GM12878 (cell line): ENCODE results near the gene NHEJ1. TPM values are rescaled to one million over a fixed set of nuclear protein-coding genes. Genes with fewer than 3 reads are reported as not detected.

Experiments
- ATAC-seq: fragments of 200-7000 bp; cut with Tn5 transposase; 3 replicates; pipeline ENCODE4 v1.9.1; 2020; ENCODE audit warnings: mild to moderate bottlenecking, moderate library complexity
- BruUV-seq: library from RNA; stranded (reverse); fragments of 400-500 nt; replicated peaks from 2 replicates; lab custom pipeline; 2021; lab: Mats Ljungman, UMichigan
- CTCF ChIA-PET: fragments of 300-600 bp; sonication (Branson Sonifier 250); formaldehyde crosslinking; extraction: SDS; loops from one replicate; lab custom pipeline; 2021; ENCODE audit warnings: inconsistent platforms; lab: Yijun Ruan, JAX
- POLR2A ChIA-PET: fragments of 350-600 bp; formaldehyde crosslinking; extraction: SDS; loops from one replicate; lab custom pipeline; 2021; ENCODE audit warnings: inconsistent platforms; lab: Charles Lee
- RAD21 ChIA-PET: fragments of 300-600 bp; sonication (Branson Sonifier 250); formaldehyde crosslinking; loops from one replicate; lab custom pipeline; 2023; ENCODE audit warnings: antibody characterized with exemption; ENCODE audit not compliant: unreplicated experiment; lab: Charles Lee
- SMC1A ChIA-PET: fragments of 300-600 bp; sonication (Branson Sonifier 250); formaldehyde crosslinking; loops from one replicate; lab custom pipeline; 2023; ENCODE audit not compliant: unreplicated experiment, uncharacterized antibody; lab: Charles Lee
- DNase-seq: peaks from one replicate; pipeline ENCODE4 v3.0.0-alpha.2; 2011; ENCODE audit warnings: low read depth, low spot score
- FAIRE-seq: peaks from 3 replicates; lab custom pipeline; 2011; peaks lifted over from hg19 to GRCh38; lab: Jason Lieb, UNC
- H2AFZ ChIP-seq: 2 replicates; pipeline ENCODE4 v1.6.0; 2011; ENCODE audit warnings: low read depth, low read length, control low read depth; ENCODE audit not compliant: control insufficient read depth
- H3K27ac ChIP-seq: 2 replicates; pipeline ENCODE4 v1.5.1; 2011; ENCODE audit warnings: control low read depth; ENCODE audit not compliant: control insufficient read depth, insufficient read depth
- H3K27me3 ChIP-seq, 2 experiments: replicated peaks in 1 of 2; 2 replicates each; pipeline versions ENCODE4 v1.6.0 to v1.6.1; 2011; ENCODE audit warnings: low read length in 1 of 2; ENCODE audit not compliant: control insufficient read depth in 2 of 2, insufficient read depth in 2 of 2
- H3K36me3 ChIP-seq, 2 experiments: 2 replicates each; pipeline ENCODE4 v1.5.1; 2011; ENCODE audit warnings: low read length in 1 of 2; ENCODE audit not compliant: control insufficient read depth in 2 of 2, insufficient read depth in 2 of 2
- H3K4me1 ChIP-seq: 2 replicates; pipeline ENCODE4 v1.6.1; 2011; ENCODE audit warnings: mild to moderate bottlenecking, low read length, moderate library complexity, mixed read lengths; ENCODE audit not compliant: control insufficient read depth, insufficient read depth
- H3K4me2 ChIP-seq: 2 replicates; pipeline ENCODE4 v1.6.0; 2011; ENCODE audit warnings: control low read depth; ENCODE audit not compliant: control insufficient read depth, insufficient read depth
- H3K4me3 ChIP-seq: fragments of 200-600 bp; sonication (generic); 2 replicates; pipeline ENCODE4 v1.5.1; 2016
- H3K79me2 ChIP-seq: 2 replicates; pipeline ENCODE4 v1.6.0; 2011; ENCODE audit warnings: low read length; ENCODE audit not compliant: control insufficient read depth, insufficient read depth
- H3K9ac ChIP-seq: 2 replicates; pipeline ENCODE4 v1.8.0; 2011; ENCODE audit warnings: low read length, control low read depth, mixed read lengths; ENCODE audit not compliant: control insufficient read depth, insufficient read depth
- H3K9me3 ChIP-seq: replicated peaks from 3 replicates; pipeline ENCODE4 v1.5.1; 2011; ENCODE audit warnings: mild to moderate bottlenecking, low read length; ENCODE audit not compliant: control insufficient read depth, insufficient read depth
- H4K20me1 ChIP-seq: 2 replicates; pipeline ENCODE4 v1.6.0; 2011; ENCODE audit not compliant: control insufficient read depth, insufficient read depth
- CREM ChIP-seq: IDR thresholded peaks from 2 replicates; pipeline ENCODE4 v1.6.1; 2014; ENCODE audit warnings: antibody characterized with exemption, low read depth
- JUND ChIP-seq: IDR thresholded peaks from 2 replicates; pipeline ENCODE4 v1.6.1; 2012; ENCODE audit warnings: low read depth, mild to moderate bottlenecking, low read length, improper control_type of control experiment, moderate library complexity
- MTA2 ChIP-seq: fragments of 450-650 bp; IDR thresholded peaks from 2 replicates; pipeline ENCODE4 v1.6.1; 2016; ENCODE audit warnings: low read depth, mild to moderate bottlenecking, moderate library complexity
- MYB ChIP-seq: fragments of 150-350 bp; IDR thresholded peaks from 2 replicates; pipeline ENCODE4 v1.6.1; 2014; ENCODE audit warnings: mild to moderate bottlenecking, low read depth, low read length, borderline replicate concordance
- SMC3 ChIP-seq: IDR thresholded peaks from 2 replicates; pipeline ENCODE4 v1.6.1; 2011; ENCODE audit warnings: low read length, improper control_type of control experiment, borderline replicate concordance
- TAF1 ChIP-seq: IDR thresholded peaks from 2 replicates; pipeline ENCODE4 v1.6.1; 2011; ENCODE audit warnings: mild to moderate bottlenecking, low read depth, low read length, borderline replicate concordance
- WRNIP1 ChIP-seq: IDR thresholded peaks from 2 replicates; pipeline ENCODE4 v1.6.1; 2011; ENCODE audit warnings: low read depth, low read length, improper control_type of control experiment, borderline replicate concordance
- ZNF384 ChIP-seq: IDR thresholded peaks from 2 replicates; pipeline ENCODE4 v1.6.1; 2012; ENCODE audit warnings: low read depth, mild to moderate bottlenecking, low read length, improper control_type of control experiment, borderline replicate concordance
- WGBS: methylation state at CpG from one replicate; pipeline ENCODE4 v1.1.6; 2016; ENCODE audit warnings: low lambda C conversion rate; ENCODE audit not compliant: insufficient replicate concordance, insufficient coverage; ENCODE audit errors: missing lambda C conversion rate; 5-methylcytosine and 5-hydroxymethylcytosine counted together
- in situ Hi-C: fragments of 300-500 bp; cut with MboI; formaldehyde crosslinking; loops from 9 replicates; pipeline ENCODE4 v1.14.3; 2018; ENCODE audit warnings: mixed read lengths
- intact Hi-C: fragments of 100-400 bp; cut with micrococcal nuclease; formaldehyde crosslinking; loops from one replicate; pipeline ENCODE4 v1.14.2; 2022; ENCODE audit not compliant: unreplicated experiment
- polyA plus RNA-seq, 11 experiments: library from polyadenylated mRNA; depleted of rRNA in 4 of 11; unstranded in 6 of 11; stranded (reverse) in 5 of 11; fragments of >200 nt; fragmentation: Nextera tagmentation in 4 of 11; fragmentation: Illumina TruSeq in 1 of 11; extraction: Ambion mirVana in 4 of 11; extraction: Trizol in 1 of 11; gene quantifications; 1 replicate in 1 of 11; 2 replicates in 10 of 11; pipeline versions ENCODE4 v1.2.1 to v1.2.3, GENCODE V29; 2011 to 2016; ENCODE audit warnings: inconsistent platforms in 2 of 11, missing spikeins in 2 of 11, low read depth in 1 of 11
- total RNA-seq, 4 experiments: library from RNA; depleted of rRNA in 3 of 4; stranded (reverse); fragments of >200 nt in 3 of 4; fragmentation: Illumina TruSeq in 1 of 4; extraction: Trizol in 1 of 4; gene quantifications; 2 replicates each; pipeline versions ENCODE4 v1.2.1 to v1.2.3, GENCODE V29; 2013 to 2021
- TF ChIP-seq, protein P1 (sequence below): fragments of 450-650 bp; IDR thresholded peaks from 2 replicates; pipeline ENCODE4 v1.6.1; 2017; ENCODE audit warnings: borderline replicate concordance
- TF ChIP-seq, protein P2 (sequence below): IDR thresholded peaks from 2 replicates; pipeline ENCODE4 v1.6.1; 2012; ENCODE audit warnings: improper control_type of control experiment, low read depth, low read length; ENCODE audit not compliant: insufficient replicate concordance
- TF ChIP-seq, protein P3 (sequence below): IDR thresholded peaks from 2 replicates; pipeline ENCODE4 v1.6.1; 2011; ENCODE audit warnings: borderline replicate concordance, low read depth, mild to moderate bottlenecking, moderate library complexity, low read length; ENCODE audit not compliant: insufficient read depth, poor library complexity, severe bottlenecking

NHEJ1 gene
- total and polyA plus RNA-seq, 10 of the 15 experiments (the other 5 are each of a cell fraction or from before 2014, with no cell fraction given): 11.8 to 20.2 (median 17.0) TPM

DNA sequence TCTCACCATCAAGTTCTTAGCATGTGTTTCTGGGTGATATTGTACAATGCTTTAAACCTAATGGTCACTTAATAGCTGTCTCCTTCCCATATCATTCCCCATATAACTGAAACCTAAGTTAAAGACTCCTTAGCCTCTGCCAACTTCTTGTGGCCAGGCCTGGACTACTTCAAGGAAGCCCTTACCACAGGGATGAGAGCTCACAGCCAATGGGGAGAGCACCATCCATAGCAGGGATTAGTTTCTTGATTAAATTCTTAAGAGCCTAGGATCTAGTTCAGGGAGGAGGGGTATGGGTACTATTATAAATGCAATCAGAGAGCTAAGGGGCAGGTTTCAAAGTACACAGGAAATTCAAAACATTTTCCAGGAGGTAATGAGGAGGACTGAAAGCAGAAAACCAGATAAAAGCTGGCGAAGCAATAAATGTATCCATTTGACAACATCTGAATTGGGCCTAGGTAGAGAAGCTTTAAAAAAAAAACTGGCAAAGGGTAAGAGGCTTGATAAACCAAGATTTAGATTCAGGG lies 65.1 kb downstream of the NHEJ1 start:
- FAIRE-seq (no peak), DNase-seq (no peak), ATAC-seq (no peak)
- H3K4me2 ChIP-seq: no peak overlapping the region
- intact Hi-C loops (no loop called here), in situ Hi-C loops (no loop called here)
- no peaks in the 10 kb centered on the region for H3K36me3 ChIP-seq
- no peaks in the 10 kb centered on the region for H3K4me1 ChIP-seq
- no peak overlapping the region for H3K9ac ChIP-seq
- no TSS peak for BruUV-seq
- no peak overlapping the region for H3K27ac ChIP-seq
- no peaks in the 10 kb centered on the region for H3K9me3 ChIP-seq
- H3K27me3 ChIP-seq: no peaks in the 10 kb centered on the region
- H2AFZ ChIP-seq: no peak overlapping the region
- H3K79me2 ChIP-seq: no peaks in the 10 kb centered on the region
- TF ChIP-seq ZNF384 (no peak), CREM (no peak), SMC3 (no peak), MTA2 (no peak), MYB (no peak), JUND (no peak), WRNIP1 (no peak), TAF1 (no peak)
- TF ChIP-seq, protein P1, sequence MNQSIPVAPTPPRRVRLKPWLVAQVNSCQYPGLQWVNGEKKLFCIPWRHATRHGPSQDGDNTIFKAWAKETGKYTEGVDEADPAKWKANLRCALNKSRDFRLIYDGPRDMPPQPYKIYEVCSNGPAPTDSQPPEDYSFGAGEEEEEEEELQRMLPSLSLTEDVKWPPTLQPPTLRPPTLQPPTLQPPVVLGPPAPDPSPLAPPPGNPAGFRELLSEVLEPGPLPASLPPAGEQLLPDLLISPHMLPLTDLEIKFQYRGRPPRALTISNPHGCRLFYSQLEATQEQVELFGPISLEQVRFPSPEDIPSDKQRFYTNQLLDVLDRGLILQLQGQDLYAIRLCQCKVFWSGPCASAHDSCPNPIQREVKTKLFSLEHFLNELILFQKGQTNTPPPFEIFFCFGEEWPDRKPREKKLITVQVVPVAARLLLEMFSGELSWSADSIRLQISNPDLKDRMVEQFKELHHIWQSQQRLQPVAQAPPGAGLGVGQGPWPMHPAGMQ: no peak
- TF ChIP-seq, protein P2, sequence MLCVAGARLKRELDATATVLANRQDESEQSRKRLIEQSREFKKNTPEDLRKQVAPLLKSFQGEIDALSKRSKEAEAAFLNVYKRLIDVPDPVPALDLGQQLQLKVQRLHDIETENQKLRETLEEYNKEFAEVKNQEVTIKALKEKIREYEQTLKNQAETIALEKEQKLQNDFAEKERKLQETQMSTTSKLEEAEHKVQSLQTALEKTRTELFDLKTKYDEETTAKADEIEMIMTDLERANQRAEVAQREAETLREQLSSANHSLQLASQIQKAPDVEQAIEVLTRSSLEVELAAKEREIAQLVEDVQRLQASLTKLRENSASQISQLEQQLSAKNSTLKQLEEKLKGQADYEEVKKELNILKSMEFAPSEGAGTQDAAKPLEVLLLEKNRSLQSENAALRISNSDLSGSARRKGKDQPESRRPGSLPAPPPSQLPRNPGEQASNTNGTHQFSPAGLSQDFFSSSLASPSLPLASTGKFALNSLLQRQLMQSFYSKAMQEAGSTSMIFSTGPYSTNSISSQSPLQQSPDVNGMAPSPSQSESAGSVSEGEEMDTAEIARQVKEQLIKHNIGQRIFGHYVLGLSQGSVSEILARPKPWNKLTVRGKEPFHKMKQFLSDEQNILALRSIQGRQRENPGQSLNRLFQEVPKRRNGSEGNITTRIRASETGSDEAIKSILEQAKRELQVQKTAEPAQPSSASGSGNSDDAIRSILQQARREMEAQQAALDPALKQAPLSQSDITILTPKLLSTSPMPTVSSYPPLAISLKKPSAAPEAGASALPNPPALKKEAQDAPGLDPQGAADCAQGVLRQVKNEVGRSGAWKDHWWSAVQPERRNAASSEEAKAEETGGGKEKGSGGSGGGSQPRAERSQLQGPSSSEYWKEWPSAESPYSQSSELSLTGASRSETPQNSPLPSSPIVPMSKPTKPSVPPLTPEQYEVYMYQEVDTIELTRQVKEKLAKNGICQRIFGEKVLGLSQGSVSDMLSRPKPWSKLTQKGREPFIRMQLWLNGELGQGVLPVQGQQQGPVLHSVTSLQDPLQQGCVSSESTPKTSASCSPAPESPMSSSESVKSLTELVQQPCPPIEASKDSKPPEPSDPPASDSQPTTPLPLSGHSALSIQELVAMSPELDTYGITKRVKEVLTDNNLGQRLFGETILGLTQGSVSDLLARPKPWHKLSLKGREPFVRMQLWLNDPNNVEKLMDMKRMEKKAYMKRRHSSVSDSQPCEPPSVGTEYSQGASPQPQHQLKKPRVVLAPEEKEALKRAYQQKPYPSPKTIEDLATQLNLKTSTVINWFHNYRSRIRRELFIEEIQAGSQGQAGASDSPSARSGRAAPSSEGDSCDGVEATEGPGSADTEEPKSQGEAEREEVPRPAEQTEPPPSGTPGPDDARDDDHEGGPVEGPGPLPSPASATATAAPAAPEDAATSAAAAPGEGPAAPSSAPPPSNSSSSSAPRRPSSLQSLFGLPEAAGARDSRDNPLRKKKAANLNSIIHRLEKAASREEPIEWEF: no peak
- TF ChIP-seq, protein P3, sequence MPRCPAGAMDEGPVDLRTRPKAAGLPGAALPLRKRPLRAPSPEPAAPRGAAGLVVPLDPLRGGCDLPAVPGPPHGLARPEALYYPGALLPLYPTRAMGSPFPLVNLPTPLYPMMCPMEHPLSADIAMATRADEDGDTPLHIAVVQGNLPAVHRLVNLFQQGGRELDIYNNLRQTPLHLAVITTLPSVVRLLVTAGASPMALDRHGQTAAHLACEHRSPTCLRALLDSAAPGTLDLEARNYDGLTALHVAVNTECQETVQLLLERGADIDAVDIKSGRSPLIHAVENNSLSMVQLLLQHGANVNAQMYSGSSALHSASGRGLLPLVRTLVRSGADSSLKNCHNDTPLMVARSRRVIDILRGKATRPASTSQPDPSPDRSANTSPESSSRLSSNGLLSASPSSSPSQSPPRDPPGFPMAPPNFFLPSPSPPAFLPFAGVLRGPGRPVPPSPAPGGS: no peak
- H4K20me1 ChIP-seq: no peaks in the 10 kb centered on the region
- RAD21 ChIA-PET: interaction anchor here (1.9 kb wide), 1 partner anchor 8 kb away, joined by 6 read pairs; no protein-coding TSS in a partner anchor
- WGBS: 82% methylated on average over 1 of the region's 1 CpG
- SMC1A ChIA-PET: interaction anchor here (0.9 to 1.2 kb wide), 3 partner anchors 8 to 30 kb away, joined by 3 to 4 read pairs (median 4); no protein-coding TSS in a partner anchor
- H3K4me3 ChIP-seq: no peak overlapping the region
- POLR2A ChIA-PET: interaction anchor here (0.5 kb wide), 1 partner anchor 19 kb away, joined by 10 read pairs; no protein-coding TSS in a partner anchor
- CTCF ChIA-PET: interaction anchor here (0.7 to 2.5 kb wide), 5 partner anchors 9 to 22 kb away, joined by 3 to 8 read pairs (median 6); no protein-coding TSS in a partner anchor
